Cardiac fibroblast (primary cell): ENCODE results near the gene NAALADL2.

Experiments used
- DNase-seq, 2 donors: peaks; one replicate each; pipeline versions ENCODE4 v3.0.0 to v3.0.0-alpha.2; 2010; ENCODE audit warnings: low read depth in 2 of 2
- H3K4me3 ChIP-seq, 2 donors: replicated peaks in 1 of 2; 1 replicate in 1 of 2; 2 replicates in 1 of 2; pipeline ENCODE4 v1.5.1; 2011; ENCODE audit warnings: low read depth in 2 of 2, low read length in 2 of 2, mild to moderate bottlenecking in 2 of 2, moderate library complexity in 1 of 2
- TF ChIP-seq, protein P1 (sequence below): IDR thresholded peaks from one replicate; pipeline ENCODE4 v1.5.1; 2011; ENCODE audit warnings: low read depth, mild to moderate bottlenecking, low read length, inconsistent platforms

NAALADL2 gene

DNA sequence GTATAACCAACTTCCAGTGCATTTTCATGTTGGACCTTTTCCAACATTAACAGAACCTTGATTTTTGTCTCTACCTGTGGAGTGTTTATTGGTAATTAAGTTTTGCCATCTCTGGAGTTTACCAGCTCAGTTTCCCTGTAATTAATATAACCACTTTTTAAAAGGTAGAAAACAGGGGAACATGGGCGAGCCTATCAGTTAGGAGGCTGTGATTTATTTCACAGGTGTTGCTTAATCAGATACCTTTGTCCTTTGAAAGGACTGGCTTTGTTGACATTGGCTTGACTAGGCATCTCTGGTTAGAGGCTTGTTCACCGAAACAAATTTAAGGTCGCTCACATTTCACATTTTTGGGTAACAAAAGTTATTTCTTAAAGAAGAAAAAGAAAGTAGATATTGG, 622 bp downstream of the NAALADL2 start:
- TF ChIP-seq, protein P1, sequence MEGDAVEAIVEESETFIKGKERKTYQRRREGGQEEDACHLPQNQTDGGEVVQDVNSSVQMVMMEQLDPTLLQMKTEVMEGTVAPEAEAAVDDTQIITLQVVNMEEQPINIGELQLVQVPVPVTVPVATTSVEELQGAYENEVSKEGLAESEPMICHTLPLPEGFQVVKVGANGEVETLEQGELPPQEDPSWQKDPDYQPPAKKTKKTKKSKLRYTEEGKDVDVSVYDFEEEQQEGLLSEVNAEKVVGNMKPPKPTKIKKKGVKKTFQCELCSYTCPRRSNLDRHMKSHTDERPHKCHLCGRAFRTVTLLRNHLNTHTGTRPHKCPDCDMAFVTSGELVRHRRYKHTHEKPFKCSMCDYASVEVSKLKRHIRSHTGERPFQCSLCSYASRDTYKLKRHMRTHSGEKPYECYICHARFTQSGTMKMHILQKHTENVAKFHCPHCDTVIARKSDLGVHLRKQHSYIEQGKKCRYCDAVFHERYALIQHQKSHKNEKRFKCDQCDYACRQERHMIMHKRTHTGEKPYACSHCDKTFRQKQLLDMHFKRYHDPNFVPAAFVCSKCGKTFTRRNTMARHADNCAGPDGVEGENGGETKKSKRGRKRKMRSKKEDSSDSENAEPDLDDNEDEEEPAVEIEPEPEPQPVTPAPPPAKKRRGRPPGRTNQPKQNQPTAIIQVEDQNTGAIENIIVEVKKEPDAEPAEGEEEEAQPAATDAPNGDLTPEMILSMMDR = no peak
- no peak overlapping the region for H3K4me3 ChIP-seq
- DNase-seq = no peak

DNA sequence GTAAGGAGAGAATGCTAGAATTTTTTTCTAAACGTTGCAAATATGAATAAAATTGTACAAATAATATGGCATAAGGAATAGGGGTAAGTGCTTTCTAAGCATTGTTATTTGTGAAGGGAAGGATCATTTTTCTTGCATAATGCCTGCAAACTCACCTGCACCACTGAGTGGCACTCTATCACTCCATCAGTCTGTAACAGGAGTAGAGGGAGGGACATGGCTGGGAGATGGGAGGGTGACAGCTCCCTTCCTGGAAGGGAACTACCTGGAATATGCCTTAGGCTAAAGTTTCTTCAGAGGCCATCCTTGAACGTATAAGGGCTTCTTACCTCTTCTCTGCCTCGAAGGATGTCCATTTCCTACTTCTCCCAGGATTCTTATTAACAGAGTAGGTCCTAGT, 3.0 kb downstream of the NAALADL2 start:
- TF ChIP-seq, protein P1 = no peak
- peak in 1 of 2 donors; percentile 6 for DNase-seq
- no peak overlapping the region for H3K4me3 ChIP-seq

DNA sequence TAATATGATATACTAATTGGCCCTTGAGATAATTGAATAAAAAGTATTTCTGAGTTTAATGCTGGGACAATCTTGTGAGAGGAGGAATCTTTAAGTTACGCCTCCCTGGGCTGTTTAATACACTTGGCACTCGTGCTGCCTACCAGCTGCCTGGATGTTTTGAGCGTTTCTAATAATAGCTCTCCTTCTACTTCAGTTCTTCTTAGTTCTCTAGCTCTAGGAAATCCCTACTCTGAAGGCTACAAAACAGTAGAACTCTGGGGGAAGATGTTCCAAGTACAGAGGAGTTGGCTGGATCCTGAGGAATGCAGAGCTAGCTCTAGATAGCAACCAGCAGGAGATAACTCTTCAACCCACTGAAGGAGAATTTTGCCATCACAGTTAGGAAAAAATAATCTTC, 3.5 kb downstream of the NAALADL2 start:
- TF ChIP-seq, protein P1 = no peak
- peak in 1 of 2 donors; percentile 38 for DNase-seq
- no peak overlapping the region for H3K4me3 ChIP-seq

DNA sequence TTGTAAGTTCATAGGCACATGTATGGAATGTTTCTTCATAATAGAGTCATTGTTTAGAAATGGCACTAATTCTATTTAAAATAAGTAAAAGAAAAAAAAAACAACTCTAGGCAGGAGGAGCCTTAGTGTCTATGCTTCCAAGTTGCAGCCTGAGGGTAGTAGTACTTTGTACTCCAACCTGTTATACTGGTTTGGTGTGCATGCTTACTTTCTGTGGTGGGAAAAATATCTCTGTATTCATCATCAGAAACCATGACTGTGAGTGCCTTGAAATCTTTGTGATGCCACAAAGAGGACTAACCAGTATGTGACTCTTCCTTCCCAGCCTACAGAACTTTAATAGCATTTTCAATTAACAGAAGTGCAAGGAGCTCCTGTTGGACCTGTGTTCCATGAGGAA, 4.4 kb downstream of the NAALADL2 start:
- H3K4me3 ChIP-seq = no peak overlapping the region
- DNase-seq = no peak
- TF ChIP-seq, protein P1 = no peak

- TF ChIP-seq, protein P1 = no peak
- peak; percentile 16 to 41 for DNase-seq
- H3K4me3 ChIP-seq = no peak overlapping the region
These were observed 10.3 kb downstream of the NAALADL2 start for GRCh38 chr3:174869448-174869847.

DNA sequence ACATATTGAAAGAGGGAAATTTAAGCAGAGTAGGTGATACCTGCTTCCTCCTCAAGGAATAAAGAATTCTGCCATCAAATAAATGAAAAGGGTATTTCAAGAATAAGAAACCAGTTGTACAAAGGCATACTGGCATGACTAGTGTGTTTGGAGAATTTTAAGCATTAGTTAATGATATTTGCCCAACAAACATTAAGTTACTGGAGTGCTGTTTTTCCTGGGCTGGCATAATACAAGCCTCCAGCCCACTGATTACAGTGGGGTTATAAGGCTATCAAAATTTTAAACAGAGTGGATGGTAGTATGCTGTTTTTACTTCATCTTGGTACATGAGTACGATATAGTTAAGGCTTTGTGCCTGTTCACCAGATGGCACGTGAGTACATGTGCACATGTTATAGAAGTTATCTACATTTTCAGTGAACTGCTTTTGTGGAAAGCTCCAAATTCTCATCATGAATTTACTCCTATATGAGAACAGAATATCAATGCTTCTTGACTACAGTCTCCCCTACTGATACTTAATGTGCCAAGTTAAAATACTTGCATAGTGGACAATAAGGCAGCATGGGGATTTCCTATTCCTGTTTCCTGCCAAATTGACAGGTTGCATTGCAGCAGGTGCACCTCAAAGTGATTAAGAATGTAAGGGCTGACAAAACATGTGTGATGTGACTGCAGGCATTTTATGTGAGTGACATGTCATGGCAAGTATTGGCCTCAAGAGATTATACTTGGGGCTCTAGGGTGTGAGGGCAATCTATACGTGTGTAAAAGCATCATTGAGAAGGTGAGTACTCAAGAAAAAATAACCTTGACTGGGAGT, 14.9 kb downstream of the NAALADL2 start:
- TF ChIP-seq, protein P1 = no peak
- no peak for DNase-seq
- no peak overlapping the region for H3K4me3 ChIP-seq
